Muscle of leg (tissue), 11 donors: ENCODE measurements around the gene STEAP4. TPM values are rescaled to one million over a fixed set of nuclear protein-coding genes. Genes with fewer than 3 reads are reported as not detected.

Experiments
- DNase-seq: peaks from one replicate; pipeline ENCODE4 v3.0.0; 2013
- H3K27ac ChIP-seq: one replicate; pipeline ENCODE4 v1.5.1; 2013; ENCODE audit warnings: mild to moderate bottlenecking, low read length, control low read depth
- H3K27me3 ChIP-seq: one replicate; pipeline ENCODE4 v1.6.1; 2013; ENCODE audit warnings: low read length; ENCODE audit not compliant: control insufficient read depth, insufficient read depth
- H3K36me3 ChIP-seq: one replicate; pipeline ENCODE4 v1.6.1; 2013; ENCODE audit warnings: low read length; ENCODE audit not compliant: control insufficient read depth, insufficient read depth
- H3K4me1 ChIP-seq: one replicate; pipeline ENCODE4 v1.6.1; 2013; ENCODE audit warnings: low read length; ENCODE audit not compliant: control insufficient read depth, insufficient read depth
- H3K4me3 ChIP-seq: one replicate; pipeline ENCODE4 v1.5.1; 2013; ENCODE audit warnings: low read length, control low read depth
- H3K9me3 ChIP-seq: replicated peaks from 2 replicates; pipeline ENCODE4 v1.6.1; 2013; ENCODE audit warnings: low read depth, low read length; ENCODE audit not compliant: control insufficient read depth
- WGBS: methylation state at CpG from one replicate; pipeline ENCODE4 v1.1.5; 2013; ENCODE audit warnings: missing lambda C conversion rate; ENCODE audit not compliant: insufficient coverage; 5-methylcytosine and 5-hydroxymethylcytosine counted together
- polyA plus RNA-seq, 8 donors: library from polyadenylated mRNA; unstranded; fragments of 120-200 nt; gene quantifications; one replicate each; pipeline versions ENCODE4 v1.2.1 to v1.2.3, GENCODE V29; 2013; ENCODE audit warnings: inconsistent platforms in 1 of 8, low replicate concordance in 1 of 8; ENCODE audit not compliant: insufficient read length in 8 of 8, insufficient read depth in 1 of 8
- total RNA-seq: library from RNA; stranded (reverse); fragments of 120-200 nt; gene quantifications from one replicate; pipeline ENCODE4 v1.2.4, GENCODE V29; 2013

The STEAP4 gene
- total and polyA plus RNA-seq, 9 donors, result 3.2 to 4.8 (median 4.4) TPM

DNA sequence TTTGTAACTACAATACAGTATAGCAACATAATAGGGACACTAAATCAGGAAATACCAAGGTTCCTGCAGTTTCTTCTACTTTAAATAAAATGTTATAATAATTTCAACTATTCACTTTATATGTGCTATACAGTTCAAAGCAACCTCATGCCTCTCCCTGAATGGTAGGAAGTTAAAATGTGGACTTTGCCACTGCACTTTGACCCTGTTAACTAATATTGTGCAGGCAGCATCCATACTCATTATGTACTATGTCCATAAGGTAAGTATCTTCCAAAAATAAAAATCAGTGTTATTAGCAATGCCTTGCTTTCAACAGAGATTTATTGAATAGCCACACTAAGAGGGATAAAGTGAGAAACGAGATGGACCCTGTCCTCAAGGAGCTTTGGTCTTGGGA lies 4.8 kb downstream of the STEAP4 start:
- H3K27ac ChIP-seq, result no peak overlapping the region
- WGBS, result no CpG with 5 or more reads among the region's 1 CpG
- H3K4me3 ChIP-seq, result no peak overlapping the region
- H3K9me3 ChIP-seq, result no peaks in the 10 kb centered on the region
- no peak for DNase-seq
- H3K36me3 ChIP-seq, result no peaks in the 10 kb centered on the region
- peaks cover 7% of the 10 kb centered on the region for H3K4me1 ChIP-seq
- peaks cover 8% of the 10 kb centered on the region for H3K27me3 ChIP-seq

- Histone ChIP-seq H3K36me3 (no peaks in the 10 kb centered on the region), H3K4me1 (no peaks in the 10 kb centered on the region), H3K9me3 (no peaks in the 10 kb centered on the region), H3K27me3 (no peaks in the 10 kb centered on the region), H3K4me3 (no peak overlapping the region), H3K27ac (no peak overlapping the region)
- no peak for DNase-seq
- 100% methylated on average over 1 of the region's 1 CpG for WGBS
Measured at GRCh38 chr7:88300401-88300945, 6.2 kb downstream of the STEAP4 start.

DNA sequence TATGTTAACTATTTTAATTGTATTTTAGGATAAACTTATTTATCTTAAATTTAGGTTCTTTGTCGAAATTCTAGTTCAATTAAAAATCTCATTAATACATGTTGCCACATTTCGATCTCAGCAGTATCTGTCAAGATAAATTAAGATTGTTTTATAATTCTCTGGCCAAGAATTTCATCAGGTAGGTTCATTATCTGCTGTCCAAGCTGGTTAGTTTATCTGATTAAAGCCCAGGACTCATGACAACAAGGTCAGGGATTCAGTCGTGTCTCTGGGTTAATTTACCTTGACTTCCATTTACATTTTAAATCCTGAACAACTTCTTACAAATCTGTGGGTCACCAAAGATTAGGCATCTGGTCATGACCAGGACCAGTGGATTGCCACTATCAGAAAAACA lies 7.6 kb downstream of the STEAP4 start:
- Histone ChIP-seq H3K27me3 (no peaks in the 10 kb centered on the region), H3K36me3 (no peaks in the 10 kb centered on the region), H3K4me3 (no peak overlapping the region), H3K4me1 (no peaks in the 10 kb centered on the region), H3K9me3 (no peaks in the 10 kb centered on the region), H3K27ac (no peak overlapping the region)
- no CpG with 5 or more reads among the region's 3 CpGs for WGBS
- no peak for DNase-seq

DNA sequence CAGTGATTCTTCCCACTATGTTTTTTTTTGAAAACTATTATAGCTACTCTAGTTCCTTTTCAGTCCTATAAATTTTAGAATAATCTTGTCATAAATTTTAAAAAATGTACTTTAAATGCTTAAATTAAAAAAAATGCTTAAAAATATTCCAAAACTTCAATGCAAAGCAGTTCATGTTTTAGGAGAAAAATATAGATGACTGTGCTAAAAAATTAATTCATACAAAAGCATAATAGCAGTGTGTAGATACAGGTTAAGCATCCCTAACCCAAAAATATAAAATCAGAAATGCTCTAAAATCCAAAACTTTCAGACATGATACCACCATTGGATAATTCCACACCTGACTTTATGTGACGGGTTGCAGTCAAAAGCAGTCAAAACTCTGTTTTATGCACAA lies 12.8 kb downstream of the STEAP4 start:
- no CpG with 5 or more reads among the region's 1 CpG for WGBS
- DNase-seq, result no peak
- no peaks in the 10 kb centered on the region for H3K36me3 ChIP-seq

GRCh38 chr7:88291398-88292173 lies 15.1 kb downstream of the STEAP4 start:
- peaks cover 2% of the 10 kb centered on the region for H3K4me1 ChIP-seq
- H3K27ac ChIP-seq, result no peak overlapping the region
- H3K9me3 ChIP-seq, result peaks cover 2% of the 10 kb centered on the region
- 61% methylated on average over 2 of the region's 11 CpGs for WGBS
- DNase-seq, result peak; percentile 40
- no peaks in the 10 kb centered on the region for H3K27me3 ChIP-seq
- H3K4me3 ChIP-seq, result no peak overlapping the region
- H3K36me3 ChIP-seq, result no peaks in the 10 kb centered on the region

More for the DNA sequence above, 12.8 kb downstream of the STEAP4 start:
- H3K27me3 ChIP-seq, result no peaks in the 10 kb centered on the region
- H3K4me1 ChIP-seq, result peaks cover 2% of the 10 kb centered on the region
- no peak overlapping the region for H3K27ac ChIP-seq
- no peak overlapping the region for H3K4me3 ChIP-seq
- H3K9me3 ChIP-seq, result no peaks in the 10 kb centered on the region

DNA sequence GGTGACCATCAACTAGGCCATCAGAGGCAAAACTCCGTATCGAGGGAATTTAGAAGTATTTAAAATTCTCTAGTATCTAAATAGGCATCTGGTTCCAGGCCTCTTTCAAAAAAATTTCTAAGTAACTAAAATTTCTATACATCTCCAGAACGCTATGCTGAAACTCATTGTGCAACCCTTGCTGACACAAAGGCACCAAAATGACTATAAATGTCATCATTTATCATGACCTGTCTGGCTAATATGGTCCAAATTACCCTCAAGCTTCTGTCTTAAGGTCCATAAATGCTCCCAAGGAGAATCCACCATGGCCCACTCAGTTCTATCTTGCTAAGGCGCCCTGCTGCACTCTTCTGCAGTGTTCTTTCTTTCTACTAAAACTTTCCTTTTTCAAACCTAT lies 16.2 kb downstream of the STEAP4 start:
- no peaks in the 10 kb centered on the region for H3K27me3 ChIP-seq
- no peak for DNase-seq
- WGBS, result 88% methylated on average over 2 of the region's 4 CpGs
- H3K9me3 ChIP-seq, result peaks cover 2% of the 10 kb centered on the region
- H3K4me3 ChIP-seq, result no peak overlapping the region
- H3K27ac ChIP-seq, result no peak overlapping the region
- no peaks in the 10 kb centered on the region for H3K36me3 ChIP-seq
- peaks cover 2% of the 10 kb centered on the region for H3K4me1 ChIP-seq

- Histone ChIP-seq H3K4me1 (peaks cover 2% of the 10 kb centered on the region), H3K9me3 (peaks cover 2% of the 10 kb centered on the region), H3K36me3 (no peaks in the 10 kb centered on the region), H3K4me3 (no peak overlapping the region), H3K27ac (no peak overlapping the region), H3K27me3 (no peaks in the 10 kb centered on the region)
- no peak for DNase-seq
- no CpG with 5 or more reads among the region's 2 CpGs for WGBS
Measured at GRCh38 chr7:88289564-88290025, 17.1 kb downstream of the STEAP4 start.

DNA sequence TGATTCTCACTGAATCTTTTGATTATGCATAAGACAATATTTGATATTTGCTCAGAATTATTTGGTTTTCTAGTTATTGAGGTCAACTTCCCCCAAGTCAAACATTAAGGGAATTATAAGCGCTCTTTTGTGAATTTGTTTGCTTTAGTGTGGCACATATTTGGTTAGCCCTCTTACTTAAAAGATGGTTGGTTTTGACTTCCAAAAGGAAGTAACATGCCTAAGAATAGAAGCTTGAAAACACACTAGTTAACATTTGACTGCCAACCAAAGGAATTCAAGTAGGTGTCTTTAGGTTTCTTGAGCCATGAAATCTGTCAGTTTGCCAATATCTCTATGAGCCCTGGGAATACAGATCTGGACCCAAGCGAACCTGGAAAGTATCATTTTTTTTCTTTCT lies 24.9 kb downstream of the STEAP4 start:
- Histone ChIP-seq H3K27me3 (no peaks in the 10 kb centered on the region), H3K27ac (no peak overlapping the region), H3K4me3 (no peak overlapping the region), H3K9me3 (no peaks in the 10 kb centered on the region), H3K36me3 (no peaks in the 10 kb centered on the region), H3K4me1 (no peaks in the 10 kb centered on the region)
- WGBS, result no CpG with 5 or more reads among the region's 2 CpGs
- DNase-seq, result no peak

GRCh38 chr7:88280801-88281200 lies 25.9 kb downstream of the STEAP4 start:
- H3K27ac ChIP-seq, result no peak overlapping the region
- H3K9me3 ChIP-seq, result no peaks in the 10 kb centered on the region
- H3K4me1 ChIP-seq, result no peaks in the 10 kb centered on the region
- no peak for DNase-seq
- H3K36me3 ChIP-seq, result no peaks in the 10 kb centered on the region
- H3K27me3 ChIP-seq, result no peaks in the 10 kb centered on the region
- WGBS, result no CpG with 5 or more reads among the region's 1 CpG
- no peak overlapping the region for H3K4me3 ChIP-seq

DNA sequence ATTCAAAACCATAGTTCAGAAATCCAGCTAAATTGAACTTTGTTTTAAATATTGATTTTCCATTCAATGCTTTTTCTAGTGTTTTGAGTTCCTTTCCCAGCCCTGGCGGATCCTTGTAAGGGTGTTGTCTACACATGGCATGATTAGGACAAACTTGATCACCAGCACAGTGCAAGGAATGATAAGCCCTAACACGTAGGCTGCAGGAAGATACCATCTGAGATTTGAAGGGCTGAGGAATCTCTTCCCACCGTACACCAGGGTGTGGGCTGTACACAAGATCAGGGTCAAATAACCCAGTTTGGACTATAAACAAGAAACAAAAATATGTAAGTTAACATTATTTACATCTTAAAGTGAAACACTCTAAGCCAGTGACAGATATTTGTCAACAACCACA lies 27.4 kb downstream of the STEAP4 start:
- WGBS, result no CpG with 5 or more reads among the region's 3 CpGs
- Histone ChIP-seq H3K27ac (no peak overlapping the region), H3K27me3 (no peaks in the 10 kb centered on the region), H3K4me1 (no peaks in the 10 kb centered on the region), H3K36me3 (no peaks in the 10 kb centered on the region), H3K9me3 (no peaks in the 10 kb centered on the region), H3K4me3 (no peak overlapping the region)
- no peak for DNase-seq
